SKM-1 (cell line): ENCODE results near the gene NDUFAF2.
"Not testable (repeated sequence)": the region's sequence is repeated elsewhere in the genome, so short reads cannot be mapped to it uniquely, and the experiment has no call there.

Experiments
- DNase-seq: peaks from one replicate; lab custom pipeline; 2025; ENCODE audit not compliant: unreplicated experiment; lab: John Stamatoyannopoulos, UW

The NDUFAF2 gene

GRCh38 chr5:61047346-61047745 is 102.3 kb downstream of the NDUFAF2 start:
- DNase-seq = no peak

GRCh38 chr5:61048534-61048933 is 103.5 kb downstream of the NDUFAF2 start:
- DNase-seq = no peak

DNA sequence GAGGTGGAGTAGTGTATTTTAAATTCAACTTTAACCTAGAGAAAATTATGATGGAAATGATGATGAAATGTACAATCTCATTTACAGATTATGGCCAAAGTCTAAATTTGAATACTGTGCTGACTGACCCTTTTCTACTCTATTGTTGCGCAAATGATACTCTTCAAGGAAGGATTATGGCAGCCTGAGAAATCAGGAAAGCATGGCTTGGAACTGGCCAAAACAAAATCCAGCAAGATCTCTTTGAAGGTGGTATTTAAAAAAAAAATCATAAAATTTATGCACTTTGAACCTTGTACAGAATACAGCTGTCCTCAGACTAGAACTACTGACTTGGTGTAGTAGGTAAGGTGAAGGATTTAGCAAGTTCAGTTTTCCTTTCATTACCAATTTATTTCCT is 105.3 kb downstream of the NDUFAF2 start:
- DNase-seq = no peak

GRCh38 chr5:61051267-61051666 is 106.3 kb downstream of the NDUFAF2 start:
- no peak for DNase-seq

DNA sequence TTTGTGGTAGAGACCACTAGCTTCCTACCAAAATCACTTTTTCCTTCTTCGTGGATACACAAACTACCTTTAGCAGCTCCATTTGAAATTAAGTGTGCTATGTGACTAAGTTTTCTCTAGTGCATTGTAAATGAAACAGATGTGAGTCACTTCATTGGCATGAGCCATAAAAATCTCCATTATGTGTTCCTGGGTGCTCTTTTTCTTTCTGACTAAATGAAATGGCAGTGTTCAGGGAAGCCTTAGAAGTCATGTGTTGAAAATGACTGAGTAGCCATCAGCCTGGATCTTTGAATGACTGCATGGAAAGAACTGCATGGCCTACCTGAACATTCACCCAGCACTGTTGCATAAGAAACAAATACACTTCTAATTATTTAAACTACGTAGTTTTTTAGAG is 107.9 kb downstream of the NDUFAF2 start:
- DNase-seq = no peak

DNA sequence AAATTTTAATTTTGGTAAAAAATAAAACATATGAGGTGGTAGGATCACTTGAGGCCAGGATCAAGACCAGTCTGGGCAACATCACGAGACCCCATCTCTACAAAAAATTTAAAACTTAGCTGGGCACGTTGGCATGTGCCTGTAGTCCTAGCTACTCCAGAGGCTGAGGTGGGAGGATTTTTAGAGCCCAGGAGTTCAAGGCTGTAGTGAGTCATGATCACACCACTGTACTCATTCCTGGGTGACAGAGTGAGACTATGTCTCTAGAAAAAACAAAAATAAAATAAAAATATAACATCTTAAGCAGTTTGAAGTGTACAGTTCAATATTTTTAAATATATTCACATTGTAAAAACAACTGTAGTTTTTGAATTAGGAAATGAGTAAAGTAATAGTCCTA is 108.9 kb downstream of the NDUFAF2 start:
- DNase-seq = no peak

DNA sequence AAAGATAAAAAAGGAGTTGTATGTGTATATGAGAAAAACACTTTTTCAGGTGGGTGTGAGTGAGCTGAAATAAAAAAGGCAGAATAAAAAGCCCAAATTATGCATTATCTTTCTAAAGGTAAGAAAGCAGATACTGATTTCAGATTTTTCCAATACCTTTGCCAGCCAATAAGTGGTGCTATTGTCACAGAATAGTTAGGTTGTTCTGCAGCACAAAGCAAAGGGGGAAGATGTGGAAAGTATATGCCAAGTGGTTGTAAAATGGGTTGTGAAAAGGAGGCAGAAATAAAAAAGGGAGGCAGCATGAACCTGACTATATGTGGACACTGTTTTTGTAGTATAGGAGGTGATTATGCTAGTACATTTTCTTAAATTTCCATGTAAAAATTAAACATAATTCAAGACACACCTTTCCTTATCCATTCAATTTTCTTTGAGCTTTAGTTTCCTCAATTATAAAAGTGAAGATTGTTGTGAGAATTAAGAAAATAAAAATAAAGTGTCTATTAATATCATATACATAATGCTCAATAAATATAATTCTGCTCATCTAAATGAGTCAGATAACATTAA is 110.5 kb downstream of the NDUFAF2 start:
- peak; percentile 33 for DNase-seq

DNA sequence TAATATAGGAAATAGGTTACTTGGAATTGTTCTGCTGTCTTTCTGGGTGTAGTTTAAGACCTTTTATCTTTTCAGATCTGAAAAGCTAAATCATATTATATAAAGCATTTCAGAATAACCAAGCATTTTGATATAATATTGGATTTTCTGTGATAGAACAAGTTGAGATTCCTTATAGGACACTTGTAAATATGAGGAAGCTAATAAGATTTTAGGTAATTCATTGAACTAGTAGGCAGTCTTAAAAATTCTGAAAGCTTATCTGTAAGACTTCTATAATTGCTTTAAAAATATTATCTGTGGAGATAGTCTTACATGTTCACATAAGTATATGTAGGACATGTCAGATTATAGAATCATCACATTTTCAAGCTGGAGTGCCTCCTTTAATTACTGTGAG is 114.5 kb downstream of the NDUFAF2 start:
- no peak for DNase-seq

DNA sequence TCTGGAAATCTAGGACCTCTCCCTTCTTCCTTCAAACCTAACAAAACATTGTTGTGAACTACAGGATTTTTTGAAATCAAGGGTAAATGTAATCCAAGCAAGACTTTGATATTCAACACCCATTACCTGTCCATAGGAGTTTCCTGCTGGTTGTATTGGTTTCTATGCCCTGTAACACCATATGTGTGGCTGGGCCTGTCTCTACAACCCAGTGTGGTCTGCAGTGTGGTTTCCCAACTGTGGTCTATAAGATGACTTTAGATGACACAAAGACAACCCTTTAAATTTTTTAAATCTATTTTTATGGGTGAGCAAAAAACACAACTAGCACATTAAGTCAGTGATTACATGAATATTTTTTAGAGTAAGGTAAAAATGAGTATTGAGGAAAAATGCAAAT is 124.1 kb downstream of the NDUFAF2 start:
- DNase-seq = no peak

DNA sequence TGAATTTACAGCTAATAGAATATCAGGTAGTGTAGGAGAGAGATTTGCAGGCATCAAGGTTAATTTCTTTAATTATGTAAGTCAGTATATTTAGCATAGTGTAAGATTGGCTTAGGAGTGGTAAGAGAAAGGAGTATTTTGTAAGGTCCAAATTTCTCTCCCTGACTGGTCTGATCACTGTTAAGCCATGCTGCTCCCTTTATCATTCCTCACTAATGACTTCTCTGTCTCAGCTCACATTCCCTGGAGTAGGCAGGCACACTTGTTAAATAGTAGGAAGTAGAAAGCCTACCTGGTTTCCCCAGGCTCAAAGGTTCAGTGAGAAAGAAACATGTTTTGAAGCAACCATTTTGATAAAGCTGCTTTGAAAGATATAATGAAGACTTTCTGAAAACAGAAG is 126.5 kb downstream of the NDUFAF2 start:
- no peak for DNase-seq

DNA sequence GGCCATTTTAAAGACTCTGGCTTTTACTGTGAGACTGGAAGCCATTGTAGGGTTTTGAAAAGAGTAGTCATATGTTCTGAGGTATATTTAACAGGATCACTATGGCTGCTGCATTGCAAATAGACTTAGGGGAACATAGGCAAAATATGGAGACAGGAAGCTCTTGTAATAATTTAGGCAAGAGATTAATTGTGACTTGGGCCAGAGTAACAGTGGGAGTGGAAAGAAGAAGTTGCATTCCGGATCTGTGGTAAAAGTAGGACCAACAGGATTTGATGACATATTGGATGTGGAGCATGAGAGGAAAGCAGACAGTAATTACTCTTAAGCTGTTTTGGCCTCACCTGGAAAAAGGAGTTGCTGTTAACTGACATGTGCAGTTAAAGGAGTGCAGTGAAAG is 131.6 kb downstream of the NDUFAF2 start:
- no peak for DNase-seq

GRCh38 chr5:61081741-61082140 is 136.7 kb downstream of the NDUFAF2 start:
- no peak for DNase-seq

DNA sequence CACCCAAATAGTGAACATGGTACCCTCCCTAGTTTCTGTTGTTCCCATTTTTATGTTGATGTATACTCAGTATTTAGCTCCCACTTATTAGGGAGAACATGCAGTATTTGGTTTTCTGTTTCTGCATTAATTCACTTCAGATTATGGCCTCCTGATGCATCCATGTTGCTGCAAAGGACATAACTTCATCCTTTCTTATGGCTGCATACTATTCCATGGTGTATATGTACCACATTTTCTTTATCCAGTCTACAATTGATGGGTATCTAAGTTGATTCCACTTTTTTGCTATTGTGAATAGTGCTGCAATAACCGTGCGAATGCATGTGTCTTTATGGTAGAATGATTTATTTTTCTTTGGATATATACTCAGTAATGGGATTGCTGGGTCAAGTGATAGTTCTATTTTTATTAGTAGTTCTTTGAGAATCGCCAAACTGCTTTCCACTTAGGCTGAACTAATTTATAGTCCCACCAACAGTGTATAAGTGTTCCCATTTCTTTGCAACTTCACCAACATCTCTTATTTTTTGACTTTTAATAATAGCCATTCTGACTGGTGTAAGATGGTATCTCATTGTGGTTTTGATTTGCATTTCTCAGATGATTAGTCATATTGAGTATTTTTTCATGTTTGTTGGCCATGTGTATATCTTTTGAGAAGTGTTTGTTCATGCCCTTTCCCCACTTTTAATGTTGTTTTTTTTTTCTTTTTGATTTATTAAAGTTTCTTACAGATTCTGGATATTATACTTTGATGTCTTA is 137.7 kb downstream of the NDUFAF2 start:
- DNase-seq = no peak

GRCh38 chr5:61084658-61085057 is 139.7 kb downstream of the NDUFAF2 start:
- no peak for DNase-seq

DNA sequence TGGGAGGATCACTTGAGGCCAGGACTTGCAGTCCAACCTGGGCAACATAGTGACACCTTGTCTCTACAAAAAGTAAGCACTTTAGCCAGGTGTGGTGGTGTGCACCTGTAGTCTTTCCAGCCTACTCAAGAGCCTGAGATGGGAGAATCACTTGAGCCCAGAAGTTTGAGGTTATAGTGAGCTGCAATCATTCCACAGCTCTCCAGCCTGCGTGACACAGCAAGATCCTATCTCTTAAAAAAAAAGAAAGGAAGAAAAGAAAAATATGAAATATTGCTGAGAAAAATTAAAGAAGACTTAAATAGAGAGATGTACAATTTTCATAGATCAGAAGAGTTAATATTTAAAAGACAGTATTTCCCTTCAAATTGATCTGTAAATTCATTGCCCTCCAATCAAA is 140.9 kb downstream of the NDUFAF2 start:
- DNase-seq = no peak

DNA sequence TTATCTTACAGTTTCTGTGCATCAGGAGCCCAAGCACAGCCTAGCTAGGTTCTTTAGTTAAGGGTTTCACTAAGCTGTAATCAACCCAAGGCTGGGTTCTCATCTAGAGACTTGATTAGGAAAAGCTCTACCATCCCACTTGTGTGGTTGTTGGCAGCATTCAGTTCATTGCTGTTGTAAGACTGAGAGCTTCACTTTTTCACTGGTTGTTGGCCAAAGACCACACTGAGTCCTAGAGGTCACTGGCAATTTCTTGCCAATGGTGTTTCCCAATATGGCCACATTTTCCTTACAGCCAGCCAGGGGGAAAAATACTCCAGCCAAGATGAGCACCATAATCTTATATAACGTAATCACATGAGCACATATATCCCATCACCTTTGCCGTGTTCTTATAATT is 142.9 kb downstream of the NDUFAF2 start:
- DNase-seq = no peak

DNA sequence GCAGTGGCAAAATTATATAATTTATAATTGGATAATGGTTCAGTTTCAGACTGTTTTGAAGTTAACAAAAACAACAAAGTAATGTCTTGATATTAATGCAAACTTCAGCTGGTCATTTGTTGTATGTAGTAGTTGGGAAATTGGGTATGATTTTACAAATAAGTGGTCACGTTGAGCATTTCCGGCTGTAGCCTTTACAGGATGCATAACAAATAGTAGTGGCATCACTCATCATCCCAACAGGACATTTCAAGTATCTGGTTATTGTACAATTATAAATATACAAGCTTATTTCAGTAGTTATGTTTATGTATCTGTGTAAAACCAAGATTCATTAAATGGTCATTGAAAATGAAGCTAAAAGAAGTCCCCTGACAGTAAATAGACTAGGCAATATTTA is 144.3 kb downstream of the NDUFAF2 start:
- DNase-seq = no peak

GRCh38 chr5:61093046-61093771 is 148.2 kb downstream of the NDUFAF2 start:
- not testable (repeated sequence) for DNase-seq

GRCh38 chr5:61097465-61097864 is 152.5 kb downstream of the NDUFAF2 start:
- no peak for DNase-seq

DNA sequence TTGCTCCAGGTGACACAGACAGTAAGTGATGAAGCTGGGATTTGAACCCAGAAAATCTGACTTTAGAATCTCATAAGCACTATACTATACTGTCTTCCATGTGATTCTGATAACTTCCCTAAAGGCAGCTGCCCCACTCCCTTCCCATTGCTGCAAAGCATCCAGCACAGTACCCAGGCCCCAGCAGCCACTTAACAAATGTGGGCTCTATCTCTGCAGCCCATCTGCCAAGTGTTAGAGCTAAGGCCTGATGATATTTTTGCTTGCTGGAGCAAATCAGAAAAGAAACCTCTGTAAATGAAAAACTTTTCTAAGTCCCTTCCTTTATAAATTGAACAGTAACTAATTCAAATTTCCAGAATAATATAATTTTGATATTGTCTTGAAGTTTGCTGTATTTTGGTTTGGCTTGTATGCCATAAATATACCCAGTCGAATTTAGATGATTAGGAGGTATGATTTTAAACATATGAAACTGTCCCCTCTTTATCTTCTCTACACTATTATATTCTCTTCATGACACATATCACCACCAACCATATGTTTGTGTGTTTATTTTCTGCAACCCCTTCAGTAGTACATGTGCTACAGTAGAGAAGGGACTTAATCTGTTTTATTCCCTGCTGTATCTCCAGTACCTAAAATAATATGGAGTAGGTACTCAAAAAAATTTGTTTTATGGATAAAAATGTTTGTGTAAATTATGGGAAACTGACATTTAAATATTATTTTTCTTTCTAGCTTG is 153.4 kb downstream of the NDUFAF2 start:
- no peak for DNase-seq

DNA sequence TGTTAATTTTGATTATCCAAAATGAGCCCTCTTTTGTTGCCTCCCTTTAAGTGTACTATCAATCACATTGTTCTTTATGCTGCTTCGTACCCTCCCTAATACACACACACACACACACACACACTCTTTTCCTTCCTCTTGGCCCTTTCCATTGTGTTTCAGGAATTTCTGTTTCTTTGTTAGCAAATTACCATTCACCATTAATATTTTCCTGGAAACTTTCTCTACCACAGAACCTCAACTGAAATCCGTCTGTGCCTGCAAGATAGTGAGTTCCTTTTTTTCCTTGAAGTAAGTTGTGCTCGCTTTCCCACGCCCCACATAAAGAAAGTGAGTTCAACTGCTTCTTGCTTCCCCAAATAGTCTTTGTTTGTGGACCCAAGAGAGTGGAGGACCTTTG is 155.4 kb downstream of the NDUFAF2 start:
- DNase-seq = no peak

DNA sequence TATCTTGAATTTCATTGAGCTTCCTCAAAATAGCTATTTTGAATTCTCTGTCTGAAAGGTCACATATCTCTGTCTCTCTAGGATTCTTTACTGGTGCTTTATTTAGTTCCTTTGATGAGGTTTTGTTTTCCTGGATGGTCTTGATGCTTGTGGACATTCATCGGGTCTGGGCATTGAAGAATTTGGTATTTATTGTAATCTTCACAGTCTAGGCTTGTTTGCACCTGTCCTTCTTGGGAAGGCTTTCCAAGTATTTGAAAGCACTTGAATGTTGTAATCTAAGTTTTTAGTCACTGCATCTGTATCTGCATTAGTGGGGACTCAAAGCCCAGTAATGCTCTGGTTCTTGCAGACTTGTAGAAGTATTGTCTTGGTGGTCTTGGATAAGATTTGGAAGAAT is 169.4 kb downstream of the NDUFAF2 start:
- DNase-seq = no peak
